ENCODE data around the gene SPAG5.
A peak's percentile ranks its signal among the peaks of the same experiment; 100 is the strongest.
"Not testable (repeated sequence)": the region's sequence is repeated elsewhere in the genome, so short reads cannot be mapped to it uniquely, and the experiment has no call there.

SPAG5 gene

GRCh38 chr17:28612531-28612930 lies 13.7 kb upstream of the SPAG5 start:
- Histone ChIP-seq H3K27ac (replicated peaks) (no peak overlapping the region), H3K4me3 (replicated peaks; ENCODE audit: insufficient read depth, low read length) (no peak overlapping the region), H3K27me3 (ENCODE audit: insufficient read depth, poor library complexity, severe bottlenecking) (no peaks in the 10 kb centered on the region)
- no peak for TF ChIP-seq REST (IDR thresholded peaks at IDR 0.05; ENCODE audit: insufficient replicate concordance, low read depth)
- peak; percentile 47; the same call in 1 of the 2 replicates for TF ChIP-seq SPI1 (IDR thresholded peaks at IDR 0.05; ENCODE audit: borderline replicate concordance, low read depth)
- TF ChIP-seq CTCF (IDR thresholded peaks at IDR 0.05; ENCODE audit: insufficient read depth, low read length) = no peak
- TF ChIP-seq GABPA (IDR thresholded peaks at IDR 0.05; ENCODE audit: low read depth) = no peak
- TF ChIP-seq POLR2AphosphoS5 (IDR thresholded peaks at IDR 0.05; ENCODE audit: low read depth) = no peak
- peak in 1 of 2 experiments; percentile 30 for DNase-seq (ENCODE audit: low read depth in 1 of 2, low spot score in 1 of 2)

- Histone ChIP-seq H3K4me3 (replicated peaks; ENCODE audit: insufficient read depth, low read length) (no peak overlapping the region), H3K27ac (replicated peaks) (no peak overlapping the region), H3K27me3 (ENCODE audit: insufficient read depth, poor library complexity, severe bottlenecking) (no peaks in the 10 kb centered on the region)
- DNase-seq (ENCODE audit: low read depth in 1 of 2, low spot score in 1 of 2) = no peak
- TF ChIP-seq GABPA (IDR thresholded peaks at IDR 0.05; ENCODE audit: low read depth) = no peak
- TF ChIP-seq SPI1 (IDR thresholded peaks at IDR 0.05; ENCODE audit: borderline replicate concordance, low read depth) = no peak
- TF ChIP-seq REST (IDR thresholded peaks at IDR 0.05; ENCODE audit: insufficient replicate concordance, low read depth) = no peak
- no peak for TF ChIP-seq CTCF (IDR thresholded peaks at IDR 0.05; ENCODE audit: insufficient read depth, low read length)
- no peak for TF ChIP-seq POLR2AphosphoS5 (IDR thresholded peaks at IDR 0.05; ENCODE audit: low read depth)
These were observed 11.6 kb upstream of the SPAG5 start for GRCh38 chr17:28610376-28610775.

- DNase-seq (ENCODE audit: low read depth in 1 of 2, low spot score in 1 of 2); H3K4me3 ChIP-seq (replicated peaks; ENCODE audit: insufficient read depth, low read length); H3K27ac ChIP-seq (replicated peaks); H3K27me3 ChIP-seq (ENCODE audit: insufficient read depth, poor library complexity, severe bottlenecking): not testable (repeated sequence)
These were observed 5.2 kb upstream of the SPAG5 start for GRCh38 chr17:28604031-28604430.

GRCh38 chr17:28599311-28600184 lies 723 bp upstream of the SPAG5 start:
- Histone ChIP-seq H3K27ac (replicated peaks) (peak overlapping the region; percentile 81), H3K4me3 (replicated peaks; ENCODE audit: insufficient read depth, low read length) (peak overlapping the region; percentile 98), H3K27me3 (ENCODE audit: insufficient read depth, poor library complexity, severe bottlenecking) (no peaks in the 10 kb centered on the region)
- peak; percentile 47 to 68 for DNase-seq (ENCODE audit: low read depth in 1 of 2, low spot score in 1 of 2)
- no peak; the same call in 1 of the 2 replicates for TF ChIP-seq POLR2AphosphoS5 (IDR thresholded peaks at IDR 0.05; ENCODE audit: low read depth)
- no peak for TF ChIP-seq CTCF (IDR thresholded peaks at IDR 0.05; ENCODE audit: insufficient read depth, low read length)
- TF ChIP-seq SPI1 (IDR thresholded peaks at IDR 0.05; ENCODE audit: borderline replicate concordance, low read depth) = no peak; the same call in 1 of the 2 replicates
- no peak for TF ChIP-seq REST (IDR thresholded peaks at IDR 0.05; ENCODE audit: insufficient replicate concordance, low read depth)
- no peak for TF ChIP-seq GABPA (IDR thresholded peaks at IDR 0.05; ENCODE audit: low read depth)

All from HL-60 (cell line).